ENCODE data around the gene DBI. TPM values are rescaled to one million over a fixed set of nuclear protein-coding genes. Genes with fewer than 3 reads are reported as not detected.

DBI gene
- total and polyA plus RNA-seq, 2 of the 8 experiments (the other 6 are each of a cell fraction or from before 2014, with no cell fraction given): 180 to 212 TPM

- Histone ChIP-seq H2BK12ac (ENCODE audit: low read depth, low read length) (no peak overlapping the region), H3K23ac (ENCODE audit: insufficient read length) (no peak overlapping the region), H4K5ac (ENCODE audit: insufficient read length, low read depth, low read length) (no peak overlapping the region), H3K27me3 (replicated peaks in 1 of 4; ENCODE audit: control insufficient read depth in 3 of 4, extremely low read depth in 1 of 4, insufficient read depth in 3 of 4, low read length in 3 of 4) (no peaks in the 10 kb centered on the region), H2AK5ac (ENCODE audit: low read depth, low read length) (no peak overlapping the region), H2BK15ac (ENCODE audit: low read length) (no peak overlapping the region), H3K79me1 (ENCODE audit: low read depth, low read length) (no peaks in the 10 kb centered on the region), H2BK20ac (ENCODE audit: low read length) (no peak overlapping the region), H3K9ac (replicated peaks in 1 of 4; ENCODE audit: extremely low read depth in 1 of 4, low read depth in 3 of 4, low read length in 3 of 4) (no peak overlapping the region), H2BK120ac (replicated peaks; ENCODE audit: low read depth, low read length) (no peak overlapping the region), H3K4me1 (replicated peaks in 1 of 4; ENCODE audit: control insufficient read depth in 3 of 4, insufficient read depth in 4 of 4, low read length in 3 of 4) (no peaks in the 10 kb centered on the region), H2AFZ (ENCODE audit: low read length) (no peak overlapping the region), H3K23me2 (ENCODE audit: low read depth, low read length) (no peaks in the 10 kb centered on the region), H2BK5ac (ENCODE audit: low read depth, low read length) (no peak overlapping the region), H3K56ac (replicated peaks; ENCODE audit: insufficient read length, low read depth, low read length) (no peak overlapping the region), H3K14ac (ENCODE audit: insufficient read length) (no peak overlapping the region), H3K4me2 (ENCODE audit: insufficient read depth in 1 of 2, low read depth in 2 of 2, low read length in 2 of 2) (no peak overlapping the region), H3K4ac (replicated peaks; ENCODE audit: insufficient read length, low read depth, low read length) (no peak overlapping the region), H3K18ac (ENCODE audit: extremely low read depth, low read length) (no peak overlapping the region), H3K79me2 (ENCODE audit: control insufficient read depth in 1 of 2, insufficient read depth in 2 of 2, low read length in 2 of 2) (no peaks in the 10 kb centered on the region), H3K36me3 (ENCODE audit: control insufficient read depth in 2 of 4, insufficient read depth in 4 of 4, low read length in 3 of 4) (no peaks in the 10 kb centered on the region), H4K91ac (replicated peaks; ENCODE audit: insufficient read length, low read length) (no peak overlapping the region), H3K9me3 (ENCODE audit: insufficient read depth in 2 of 2, low read depth in 1 of 2, low read length in 1 of 2) (no peaks in the 10 kb centered on the region), H4K20me1 (replicated peaks in 1 of 2; ENCODE audit: control insufficient read depth in 1 of 2, insufficient read depth in 2 of 2, low read length in 2 of 2) (no peaks in the 10 kb centered on the region), H4K8ac (ENCODE audit: extremely low read depth, insufficient read depth, low read length) (no peak overlapping the region), H3K4me3 (ENCODE audit: extremely low read depth in 1 of 4, insufficient read depth in 2 of 4, low read depth in 3 of 4, low read length in 4 of 4) (no peak overlapping the region), H3K27ac (ENCODE audit: low read depth, low read length) (no peak overlapping the region; the same call in 1 of the 2 replicates)
- CTCF ChIA-PET (ENCODE audit: partially characterized antibody): no interaction called here
- FAIRE-seq: no peak
- no peak for DNase-seq (ENCODE audit: low read depth in 1 of 2, low spot score in 2 of 2)
- TF ChIP-seq RBBP5 (IDR thresholded peaks at IDR 0.05; ENCODE audit: borderline replicate concordance, low read depth, low read length) (no peak), GABPA (IDR thresholded peaks at IDR 0.05; ENCODE audit: borderline replicate concordance, insufficient read depth, low read length) (no peak), YY1 (IDR thresholded peaks at IDR 0.05; ENCODE audit: low read depth, low read length) (no peak), TBP (IDR thresholded peaks at IDR 0.05; ENCODE audit: low read depth, low read length) (no peak)
- 94% methylated on average over 2 of the region's 2 CpGs; no CpG with 5 or more reads in 1 of the 2 experiments for WGBS, 2 experiments (ENCODE audit: extremely low coverage in 1 of 2, insufficient coverage in 1 of 2, insufficient read length in 1 of 2, insufficient replicate concordance in 2 of 2, low coverage in 1 of 2, low lambda C conversion rate in 2 of 2, missing lambda C conversion rate in 1 of 2)
- POLR2A ChIA-PET (ENCODE audit: partially characterized antibody): no interaction called here
These were observed 32.9 kb upstream of the DBI start for GRCh38 chr2:119333833-119334232.
